H1 (cell line): ENCODE measurements around the gene SOS1. TPM values are rescaled to one million over a fixed set of nuclear protein-coding genes. Genes with fewer than 3 reads are reported as not detected.

Experiments used
- CTCF ChIA-PET: fragments of 300-600 bp; sonication (Branson Sonifier 250); formaldehyde crosslinking; loops from one replicate; lab custom pipeline; 2021; ENCODE audit not compliant: partially characterized antibody; lab: Charles Lee
- POLR2A ChIA-PET: fragments of 300-600 bp; sonication (Branson Sonifier 250); formaldehyde crosslinking; loops from one replicate; lab custom pipeline; 2021; ENCODE audit warnings: inconsistent platforms; ENCODE audit not compliant: partially characterized antibody; lab: Charles Lee
- DNase-seq, 2 experiments: peaks; one replicate each; pipeline versions ENCODE4 v3.0.0 to v3.0.0-alpha.2; 2010 to 2022; ENCODE audit warnings: low spot score in 2 of 2, low read depth in 1 of 2, mixed read lengths in 1 of 2
- FAIRE-seq: peaks from 2 replicates; lab custom pipeline; 2011; peaks lifted over from hg19 to GRCh38; lab: Jason Lieb, UNC
- H2AFZ ChIP-seq: 2 replicates; pipeline ENCODE4 v1.8.1; 2012; ENCODE audit warnings: low read length, inconsistent platforms
- H2AK5ac ChIP-seq: 2 replicates; pipeline ENCODE4 v1.6.1; 2013; ENCODE audit warnings: low read depth, low read length
- H2BK120ac ChIP-seq: replicated peaks from 2 replicates; pipeline ENCODE3; 2013; ENCODE audit warnings: low read depth, low read length, inconsistent platforms
- H2BK12ac ChIP-seq: 2 replicates; pipeline ENCODE4 v1.6.1; 2013; ENCODE audit warnings: low read depth, low read length
- H2BK15ac ChIP-seq: 2 replicates; pipeline ENCODE4 v1.6.1; 2013; ENCODE audit warnings: low read length
- H2BK20ac ChIP-seq: 2 replicates; pipeline ENCODE4 v1.6.1; 2013; ENCODE audit warnings: low read length
- H2BK5ac ChIP-seq: 2 replicates; pipeline ENCODE4 v1.6.1; 2013; ENCODE audit warnings: low read depth, low read length
- H3K14ac ChIP-seq: 2 replicates; pipeline ENCODE4 v1.6.1; 2013; ENCODE audit warnings: inconsistent platforms; ENCODE audit not compliant: insufficient read length
- H3K18ac ChIP-seq: 2 replicates; pipeline ENCODE4 v1.6.1; 2013; ENCODE audit warnings: low read length; ENCODE audit errors: extremely low read depth
- H3K23ac ChIP-seq: 2 replicates; pipeline ENCODE4 v1.6.1; 2013; ENCODE audit warnings: inconsistent platforms; ENCODE audit not compliant: insufficient read length
- H3K23me2 ChIP-seq: 2 replicates; pipeline ENCODE4 v1.6.1; 2013; ENCODE audit warnings: low read depth, low read length
- H3K27ac ChIP-seq: 2 replicates; pipeline ENCODE4 v1.6.1; 2011; ENCODE audit warnings: low read depth, low read length, inconsistent platforms
- H3K27me3 ChIP-seq, 4 experiments: replicated peaks in 1 of 4; 1 replicate in 1 of 4; 2 replicates in 3 of 4; pipeline versions ENCODE4 v1.6.1 to v1.8.1; 2011 to 2013; ENCODE audit warnings: low read length in 3 of 4, mild to moderate bottlenecking in 3 of 4, inconsistent platforms in 2 of 4, mixed read lengths in 2 of 4, moderate library complexity in 1 of 4; ENCODE audit not compliant: control insufficient read depth in 3 of 4, insufficient read depth in 3 of 4; ENCODE audit errors: extremely low read depth in 1 of 4
- H3K36me3 ChIP-seq, 4 experiments: 2 replicates each; pipeline versions ENCODE4 v1.6.1 to v1.8.1; 2011 to 2013; ENCODE audit warnings: mild to moderate bottlenecking in 4 of 4, low read length in 3 of 4, moderate library complexity in 2 of 4, control low read depth in 1 of 4, inconsistent platforms in 1 of 4; ENCODE audit not compliant: insufficient read depth in 4 of 4, control insufficient read depth in 2 of 4
- H3K4ac ChIP-seq: replicated peaks from 2 replicates; pipeline ENCODE3; 2013; ENCODE audit warnings: low read length, low read depth, mixed read lengths, inconsistent platforms; ENCODE audit not compliant: insufficient read length
- H3K4me1 ChIP-seq, 4 experiments: replicated peaks in 1 of 4; 1 replicate in 1 of 4; 2 replicates in 3 of 4; pipeline versions ENCODE4 v1.6.1 to v1.8.1; 2011 to 2013; ENCODE audit warnings: low read length in 3 of 4, inconsistent platforms in 2 of 4, mixed read lengths in 1 of 4; ENCODE audit not compliant: insufficient read depth in 4 of 4, control insufficient read depth in 3 of 4
- H3K4me2 ChIP-seq, 2 experiments: 2 replicates each; pipeline versions ENCODE4 v1.6.1 to v1.8.1; 2011 to 2013; ENCODE audit warnings: low read depth in 2 of 2, low read length in 2 of 2, control low read depth in 1 of 2, inconsistent platforms in 1 of 2, mild to moderate bottlenecking in 1 of 2; ENCODE audit not compliant: insufficient read depth in 1 of 2
- H3K4me3 ChIP-seq, 4 experiments: fragments of 200-600, 300-600 bp in 1 of 4; sonication (generic), shearing (Covaris generic), sonication (Bioruptor Twin) in 1 of 4; 2 replicates each; pipeline versions ENCODE4 v1.5.1 to v1.8.1; 2011 to 2016; ENCODE audit warnings: low read length in 4 of 4, low read depth in 3 of 4, control low read depth in 2 of 4, inconsistent platforms in 2 of 4, mild to moderate bottlenecking in 2 of 4, mixed read lengths in 1 of 4, moderate library complexity in 1 of 4; ENCODE audit not compliant: insufficient read depth in 2 of 4; ENCODE audit errors: extremely low read depth in 1 of 4
- H3K56ac ChIP-seq: replicated peaks from 2 replicates; pipeline ENCODE3; 2013; ENCODE audit warnings: low read depth, mild to moderate bottlenecking, mixed read lengths, low read length, inconsistent platforms; ENCODE audit not compliant: insufficient read length
- H3K79me1 ChIP-seq: 2 replicates; pipeline ENCODE4 v1.6.1; 2013; ENCODE audit warnings: low read depth, low read length, control low read depth
- H3K79me2 ChIP-seq, 2 experiments: 2 replicates each; pipeline versions ENCODE4 v1.6.1 to v1.8.1; 2012 to 2013; ENCODE audit warnings: low read length in 2 of 2, mild to moderate bottlenecking in 2 of 2, inconsistent platforms in 1 of 2; ENCODE audit not compliant: insufficient read depth in 2 of 2, control insufficient read depth in 1 of 2
- H3K9ac ChIP-seq, 4 experiments: replicated peaks in 1 of 4; 1 replicate in 1 of 4; 2 replicates in 3 of 4; pipeline versions ENCODE4 v1.6.1 to v1.8.1; 2011 to 2013; ENCODE audit warnings: low read depth in 3 of 4, low read length in 3 of 4, control low read depth in 2 of 4, mild to moderate bottlenecking in 2 of 4, moderate library complexity in 2 of 4, inconsistent platforms in 1 of 4; ENCODE audit errors: extremely low read depth in 1 of 4
- H3K9me3 ChIP-seq, 2 experiments: 2 replicates each; pipeline versions ENCODE4 v1.6.1 to v1.8.1; 2012 to 2013; ENCODE audit warnings: mild to moderate bottlenecking in 2 of 2, moderate library complexity in 2 of 2, control low read depth in 1 of 2, inconsistent platforms in 1 of 2, low read depth in 1 of 2, low read length in 1 of 2, mixed read lengths in 1 of 2; ENCODE audit not compliant: insufficient read depth in 2 of 2
- H4K20me1 ChIP-seq, 2 experiments: replicated peaks in 1 of 2; 2 replicates each; pipeline versions ENCODE3 to v1.8.1; 2011 to 2013; ENCODE audit warnings: inconsistent platforms in 2 of 2, low read length in 2 of 2, mild to moderate bottlenecking in 1 of 2; ENCODE audit not compliant: insufficient read depth in 2 of 2, control insufficient read depth in 1 of 2
- H4K5ac ChIP-seq: 2 replicates; pipeline ENCODE4 v1.6.1; 2013; ENCODE audit warnings: low read length, low read depth, mixed read lengths, inconsistent platforms; ENCODE audit not compliant: insufficient read length
- H4K8ac ChIP-seq: 2 replicates; pipeline ENCODE4 v1.8.0; 2013; ENCODE audit warnings: mild to moderate bottlenecking, moderate library complexity, low read length, inconsistent platforms; ENCODE audit not compliant: insufficient read depth; ENCODE audit errors: extremely low read depth
- H4K91ac ChIP-seq: replicated peaks from 2 replicates; pipeline ENCODE3; 2013; ENCODE audit warnings: low read length, mixed read lengths, inconsistent platforms; ENCODE audit not compliant: insufficient read length
- CBX5 ChIP-seq: fragments of 300-800, 300-1000 bp; sonication (generic); IDR thresholded peaks from 2 replicates; pipeline ENCODE4 v1.7.1; 2016; ENCODE audit warnings: antibody characterized with exemption, low read length, low read depth
- CHD2 ChIP-seq: IDR thresholded peaks from 2 replicates; pipeline ENCODE4 v1.6.1; 2012; ENCODE audit warnings: low read length, improper control_type of control experiment
- EP300 ChIP-seq, 2 experiments: IDR thresholded peaks; 1 replicate in 1 of 2; 2 replicates in 1 of 2; pipeline ENCODE4 v1.6.1; 2011 to 2012; ENCODE audit warnings: low read depth in 2 of 2, low read length in 2 of 2, mild to moderate bottlenecking in 2 of 2, borderline replicate concordance in 1 of 2, inconsistent platforms in 1 of 2, moderate library complexity in 1 of 2
- GTF2F1 ChIP-seq: IDR thresholded peaks from 2 replicates; pipeline ENCODE4 v1.6.1; 2012; ENCODE audit warnings: low read depth, low read length, improper control_type of control experiment, borderline replicate concordance
- KDM4A ChIP-seq: IDR thresholded peaks from one replicate; pipeline ENCODE4 v1.7.1; 2012; ENCODE audit warnings: low read depth, mild to moderate bottlenecking, moderate library complexity, low read length, inconsistent platforms; ENCODE audit not compliant: severe bottlenecking
- MAFK ChIP-seq: IDR thresholded peaks from 2 replicates; pipeline ENCODE4 v1.6.1; 2012; ENCODE audit warnings: low read depth, mild to moderate bottlenecking, improper control_type of control experiment, low read length
- NANOG ChIP-seq: IDR thresholded peaks from 2 replicates; pipeline ENCODE4 v1.6.1; 2011; ENCODE audit warnings: low read length, low read depth, mild to moderate bottlenecking, inconsistent platforms; ENCODE audit not compliant: insufficient read depth, poor library complexity, severe bottlenecking
- POLR2AphosphoS5 ChIP-seq: IDR thresholded peaks from 2 replicates; pipeline ENCODE4 v1.6.1; 2011; ENCODE audit warnings: low read depth, low read length
- SAP30 ChIP-seq: fragments of 300-600 bp; sonication (generic); IDR thresholded peaks from 2 replicates; pipeline ENCODE4 v1.7.1; 2012; ENCODE audit warnings: low read length, moderate library complexity, mild to moderate bottlenecking, inconsistent platforms; ENCODE audit not compliant: insufficient read depth, insufficient replicate concordance
- SIX5 ChIP-seq: IDR thresholded peaks from 2 replicates; pipeline ENCODE4 v1.6.1; 2011; ENCODE audit warnings: mild to moderate bottlenecking, low read depth, low read length
- SP4 ChIP-seq: IDR thresholded peaks from 2 replicates; pipeline ENCODE4 v1.6.1; 2012; ENCODE audit warnings: low read length, inconsistent platforms
- TAF7 ChIP-seq: optimal IDR thresholded peaks from 2 replicates; pipeline ENCODE3; 2011; ENCODE audit warnings: low read depth, mild to moderate bottlenecking, inconsistent platforms, low read length, moderate library complexity, borderline replicate concordance
- USF2 ChIP-seq: IDR thresholded peaks from 2 replicates; pipeline ENCODE4 v1.6.1; 2011; ENCODE audit warnings: low read length, improper control_type of control experiment
- YY1 ChIP-seq: IDR thresholded peaks from 2 replicates; pipeline ENCODE4 v1.6.1; 2011; ENCODE audit warnings: low read depth, mild to moderate bottlenecking, low read length
- WGBS, 2 experiments: shearing (Covaris generic) in 1 of 2; methylation state at CpG; one replicate each; pipeline versions ENCODE4 v1.1.6 to v1.1.7; 2013 to 2015; ENCODE audit warnings: low lambda C conversion rate in 2 of 2, mixed read lengths in 2 of 2, inconsistent platforms in 1 of 2, low coverage in 1 of 2, missing lambda C conversion rate in 1 of 2; ENCODE audit not compliant: insufficient replicate concordance in 2 of 2, insufficient coverage in 1 of 2, insufficient read length in 1 of 2; ENCODE audit errors: extremely low coverage in 1 of 2, missing lambda C conversion rate in 1 of 2; 5-methylcytosine and 5-hydroxymethylcytosine counted together
- polyA plus RNA-seq, 7 experiments: library from polyadenylated mRNA; depleted of rRNA in 3 of 7; stranded (reverse) in 5 of 7; unstranded in 2 of 7; fragments of >200 nt in 5 of 7; fragments of 200-250 nt in 2 of 7; gene quantifications; 1 replicate in 5 of 7; 2 replicates in 1 of 7; 4 replicates in 1 of 7; pipeline versions ENCODE4 v1.2.1 to v1.2.3, GENCODE V29; 2011 to 2013; ENCODE audit warnings: missing spikeins in 2 of 7, mixed read lengths in 2 of 7
- total RNA-seq: library from RNA; stranded (reverse); fragmentation: NEBNext Ultra II Directional; extraction: Animal tissue kit (Norgen Biotek cat#: 25700); gene quantifications from 2 replicates; pipeline ENCODE4 v1.2.1, GENCODE V29; 2021

SOS1 gene
- total and polyA plus RNA-seq, 2 of the 8 experiments (the other 6 are each of a cell fraction or from before 2014, with no cell fraction given): 25.7 to 27.0 TPM

GRCh38 chr2:38977047-38977446, 143.8 kb downstream of the SOS1 start:
- Histone ChIP-seq H2AFZ (no peak overlapping the region), H3K4ac (no peak overlapping the region), H4K8ac (no peak overlapping the region), H3K79me2 (no peaks in the 10 kb centered on the region), H3K9me3 (no peaks in the 10 kb centered on the region), H3K27me3 (no peaks in the 10 kb centered on the region), H3K4me1 (peaks cover 0 to 3% (median 1%) of the 10 kb centered on the region in 4 experiments; a peak in 2 of 7 replicates), H3K23ac (no peak overlapping the region), H2AK5ac (no peak overlapping the region), H2BK20ac (no peak overlapping the region), H3K18ac (no peak overlapping the region), H4K5ac (no peak overlapping the region), H3K79me1 (no peaks in the 10 kb centered on the region), H2BK120ac (no peak overlapping the region), H3K27ac (no peak overlapping the region), H4K20me1 (no peaks in the 10 kb centered on the region), H3K9ac (no peak overlapping the region), H3K56ac (no peak overlapping the region), H2BK5ac (no peak overlapping the region), H4K91ac (no peak overlapping the region), H2BK15ac (no peak overlapping the region), H3K4me2 (no peak overlapping the region), H3K14ac (no peak overlapping the region), H3K4me3 (no peak overlapping the region), H2BK12ac (no peak overlapping the region), H3K36me3 (no peaks in the 10 kb centered on the region), H3K23me2 (no peaks in the 10 kb centered on the region)
- WGBS, 2 experiments: 87% methylated on average over 3 of the region's 3 CpGs; no CpG with 5 or more reads in 1 of the 2 experiments
- ChIA-PET CTCF (no interaction called here), POLR2A (no interaction called here)
- FAIRE-seq: no peak
- no peak for DNase-seq
- TF ChIP-seq KDM4A: no peak
- TF ChIP-seq MAFK: no peak
- no peak for TF ChIP-seq SIX5
- no peak for TF ChIP-seq USF2
- TF ChIP-seq GTF2F1: no peak
- TF ChIP-seq POLR2AphosphoS5: no peak
- no peak for TF ChIP-seq SAP30
- no peak for TF ChIP-seq CBX5
- no peak for TF ChIP-seq CHD2
- no peak for TF ChIP-seq EP300 (IDR thresholded peaks at IDR 0.05; ENCODE audit: borderline replicate concordance in 1 of 2, low read depth in 2 of 2, low read length in 2 of 2)
- TF ChIP-seq SP4: no peak
- no peak for TF ChIP-seq TAF7
- no peak for TF ChIP-seq YY1
- TF ChIP-seq NANOG: no peak
